Liver (tissue), 3 donors: Measurements from ENCODE around the gene TMEM154.

Source experiments
- TAF1 ChIP-seq: conservative IDR thresholded peaks from 2 replicates; pipeline ENCODE4 v1.6.1; 2016; ENCODE audit warnings: antibody characterized with exemption, mild to moderate bottlenecking
- TF ChIP-seq, protein P1 (sequence below): fragments of 150-350 bp; IDR thresholded peaks from 2 replicates; pipeline ENCODE4 v1.5.1; 2017; ENCODE audit warnings: improper control_type of control experiment, low read depth, low read length; ENCODE audit not compliant: missing input control
- donor health status: healthy.
- donor health status: healthy.

DNA sequence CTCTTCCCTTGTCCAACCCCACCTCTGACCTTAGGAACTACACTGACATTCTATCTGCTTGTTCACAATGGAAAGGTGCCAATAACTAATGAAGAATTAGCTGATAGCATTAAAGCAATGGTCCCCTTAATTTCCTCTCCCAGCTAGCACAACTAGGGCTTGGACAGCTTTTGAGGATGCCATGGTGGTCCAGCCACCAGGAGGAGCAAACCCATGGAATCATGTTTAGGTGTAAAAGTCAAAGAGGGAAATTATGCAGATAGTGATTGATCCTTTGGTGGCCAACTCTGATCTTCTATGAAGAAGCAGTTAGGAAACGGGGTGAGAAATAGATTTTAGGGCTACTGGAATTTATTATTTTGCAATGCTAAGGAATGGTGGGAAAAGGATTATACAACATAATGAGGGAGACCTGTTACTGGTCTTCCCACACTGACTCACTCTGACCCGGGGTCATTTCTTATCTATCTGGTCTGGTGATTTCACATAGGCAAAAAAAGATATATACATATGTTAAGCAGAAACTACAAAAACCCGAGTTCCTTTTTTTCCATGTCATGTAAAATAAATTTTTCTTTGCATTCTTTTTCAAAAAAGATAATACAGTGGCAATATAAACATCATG is 98.1 kb downstream of the TMEM154 start:
- TF ChIP-seq, protein P1, sequence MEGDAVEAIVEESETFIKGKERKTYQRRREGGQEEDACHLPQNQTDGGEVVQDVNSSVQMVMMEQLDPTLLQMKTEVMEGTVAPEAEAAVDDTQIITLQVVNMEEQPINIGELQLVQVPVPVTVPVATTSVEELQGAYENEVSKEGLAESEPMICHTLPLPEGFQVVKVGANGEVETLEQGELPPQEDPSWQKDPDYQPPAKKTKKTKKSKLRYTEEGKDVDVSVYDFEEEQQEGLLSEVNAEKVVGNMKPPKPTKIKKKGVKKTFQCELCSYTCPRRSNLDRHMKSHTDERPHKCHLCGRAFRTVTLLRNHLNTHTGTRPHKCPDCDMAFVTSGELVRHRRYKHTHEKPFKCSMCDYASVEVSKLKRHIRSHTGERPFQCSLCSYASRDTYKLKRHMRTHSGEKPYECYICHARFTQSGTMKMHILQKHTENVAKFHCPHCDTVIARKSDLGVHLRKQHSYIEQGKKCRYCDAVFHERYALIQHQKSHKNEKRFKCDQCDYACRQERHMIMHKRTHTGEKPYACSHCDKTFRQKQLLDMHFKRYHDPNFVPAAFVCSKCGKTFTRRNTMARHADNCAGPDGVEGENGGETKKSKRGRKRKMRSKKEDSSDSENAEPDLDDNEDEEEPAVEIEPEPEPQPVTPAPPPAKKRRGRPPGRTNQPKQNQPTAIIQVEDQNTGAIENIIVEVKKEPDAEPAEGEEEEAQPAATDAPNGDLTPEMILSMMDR = no peak
- no peak for TF ChIP-seq TAF1
